ENCODE data around the gene CLEC2L. TPM values are rescaled to one million over a fixed set of nuclear protein-coding genes. Genes with fewer than 3 reads are reported as not detected.

CLEC2L gene
- polyA plus RNA-seq, 1 donor from 2014 or later = 4.5 TPM

DNA sequence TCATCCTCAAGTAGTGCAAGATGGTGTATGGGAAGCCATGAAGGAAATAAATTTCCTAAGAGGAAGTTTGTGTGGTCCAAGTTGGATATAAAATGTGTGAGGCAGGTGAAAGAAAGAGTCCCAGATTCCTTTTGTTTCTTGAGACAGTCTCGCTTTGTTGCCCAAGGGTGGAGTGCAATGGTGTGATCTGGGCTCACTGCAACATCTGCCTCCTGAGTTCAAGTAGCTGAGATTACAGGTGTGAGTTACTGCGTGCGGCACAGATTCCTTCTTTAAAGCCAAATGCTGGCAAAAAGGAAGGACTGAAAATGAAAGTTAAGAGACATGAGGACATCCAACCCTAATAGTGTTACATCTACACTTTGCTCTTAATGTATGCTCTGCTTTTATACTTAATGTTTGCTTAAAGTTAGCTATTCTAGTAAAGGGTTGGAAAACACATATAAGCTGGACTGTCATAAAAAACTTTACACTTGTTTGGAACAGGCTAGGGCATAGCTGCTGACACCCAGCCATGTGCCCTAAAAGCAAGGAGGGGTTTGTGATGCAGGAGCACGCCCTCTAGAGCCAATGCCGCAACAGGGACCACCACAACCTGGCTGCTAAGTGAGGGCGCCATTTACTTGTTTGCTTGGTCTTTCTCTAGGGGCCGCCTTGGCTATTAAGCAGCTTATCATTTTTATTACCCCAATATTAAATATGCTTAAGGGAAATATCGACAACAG is 34.5 kb downstream of the CLEC2L start:
- Histone ChIP-seq H4K20me1 (ENCODE audit: insufficient read depth) (no peaks in the 10 kb centered on the region), H3K36me3 (ENCODE audit: insufficient read depth, low read length) (peaks cover 6% of the 10 kb centered on the region), H3K4me3 (ENCODE audit: low read length) (no peak overlapping the region), H3K4me2 (ENCODE audit: low read length) (no peak overlapping the region), H3F3A (ENCODE audit: insufficient read depth, low read length, poor library complexity, severe bottlenecking) (no peaks in the 10 kb centered on the region), H3K9me2 (ENCODE audit: insufficient read depth, low read length) (no peaks in the 10 kb centered on the region), H3K79me2 (replicated peaks; ENCODE audit: insufficient read depth, low read length) (no peaks in the 10 kb centered on the region), H3K9ac (ENCODE audit: low read length) (no peak overlapping the region), H3K27ac (ENCODE audit: low read length) (no peak overlapping the region), H3K9me3 (ENCODE audit: low read length) (no peaks in the 10 kb centered on the region), H3K27me3 (ENCODE audit: insufficient read depth, low read depth, low read length) (no peaks in the 10 kb centered on the region), H2AFZ (ENCODE audit: low read depth, low read length) (no peak overlapping the region)
- TF ChIP-seq, protein P1, sequence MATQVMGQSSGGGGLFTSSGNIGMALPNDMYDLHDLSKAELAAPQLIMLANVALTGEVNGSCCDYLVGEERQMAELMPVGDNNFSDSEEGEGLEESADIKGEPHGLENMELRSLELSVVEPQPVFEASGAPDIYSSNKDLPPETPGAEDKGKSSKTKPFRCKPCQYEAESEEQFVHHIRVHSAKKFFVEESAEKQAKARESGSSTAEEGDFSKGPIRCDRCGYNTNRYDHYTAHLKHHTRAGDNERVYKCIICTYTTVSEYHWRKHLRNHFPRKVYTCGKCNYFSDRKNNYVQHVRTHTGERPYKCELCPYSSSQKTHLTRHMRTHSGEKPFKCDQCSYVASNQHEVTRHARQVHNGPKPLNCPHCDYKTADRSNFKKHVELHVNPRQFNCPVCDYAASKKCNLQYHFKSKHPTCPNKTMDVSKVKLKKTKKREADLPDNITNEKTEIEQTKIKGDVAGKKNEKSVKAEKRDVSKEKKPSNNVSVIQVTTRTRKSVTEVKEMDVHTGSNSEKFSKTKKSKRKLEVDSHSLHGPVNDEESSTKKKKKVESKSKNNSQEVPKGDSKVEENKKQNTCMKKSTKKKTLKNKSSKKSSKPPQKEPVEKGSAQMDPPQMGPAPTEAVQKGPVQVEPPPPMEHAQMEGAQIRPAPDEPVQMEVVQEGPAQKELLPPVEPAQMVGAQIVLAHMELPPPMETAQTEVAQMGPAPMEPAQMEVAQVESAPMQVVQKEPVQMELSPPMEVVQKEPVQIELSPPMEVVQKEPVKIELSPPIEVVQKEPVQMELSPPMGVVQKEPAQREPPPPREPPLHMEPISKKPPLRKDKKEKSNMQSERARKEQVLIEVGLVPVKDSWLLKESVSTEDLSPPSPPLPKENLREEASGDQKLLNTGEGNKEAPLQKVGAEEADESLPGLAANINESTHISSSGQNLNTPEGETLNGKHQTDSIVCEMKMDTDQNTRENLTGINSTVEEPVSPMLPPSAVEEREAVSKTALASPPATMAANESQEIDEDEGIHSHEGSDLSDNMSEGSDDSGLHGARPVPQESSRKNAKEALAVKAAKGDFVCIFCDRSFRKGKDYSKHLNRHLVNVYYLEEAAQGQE (IDR thresholded peaks at IDR 0.05; ENCODE audit: borderline replicate concordance) = no peak
- TF ChIP-seq TAF1 (IDR thresholded peaks at IDR 0.05; ENCODE audit: low read depth) = no peak

DNA sequence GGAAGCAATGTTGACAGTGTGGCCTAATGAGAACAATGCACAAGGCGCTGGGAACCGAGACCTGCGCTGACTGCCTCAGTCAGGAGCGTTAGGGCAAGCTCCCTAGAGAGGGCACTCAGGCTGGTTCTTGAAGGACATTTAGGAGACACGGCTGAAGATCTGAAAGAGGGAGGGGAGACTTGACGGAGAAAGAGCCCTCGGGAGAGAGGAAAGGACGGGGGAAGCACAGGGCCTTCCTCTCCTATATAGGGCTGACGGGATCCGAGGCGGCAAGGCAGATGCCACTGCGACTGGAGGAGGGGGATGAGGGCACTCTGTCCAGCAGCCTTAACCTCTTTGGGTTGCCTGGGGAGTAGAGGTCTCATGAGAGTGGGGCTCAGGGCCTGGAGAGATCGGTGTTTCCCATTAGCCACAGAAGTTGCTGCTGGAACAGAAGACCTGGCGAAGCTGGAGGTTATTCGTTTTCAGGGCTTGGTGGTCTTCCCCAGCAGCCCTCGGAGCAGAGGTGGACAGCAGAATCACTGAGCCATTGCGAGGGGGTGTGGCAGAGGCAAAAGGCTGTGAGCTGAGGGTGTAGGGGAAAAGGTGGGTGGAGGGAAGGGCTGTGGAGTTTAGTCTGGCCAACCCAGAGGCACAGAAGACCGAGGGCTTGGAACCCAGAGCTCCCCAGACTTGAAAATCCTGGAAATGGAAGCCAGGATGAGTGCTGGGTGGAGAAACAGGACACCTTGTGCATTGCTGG is 36.0 kb downstream of the CLEC2L start:
- Histone ChIP-seq H3K9me3 (ENCODE audit: low read length) (no peaks in the 10 kb centered on the region), H3K27ac (ENCODE audit: low read length) (no peak overlapping the region), H3K4me3 (ENCODE audit: low read length) (no peak overlapping the region), H3K4me2 (ENCODE audit: low read length) (no peak overlapping the region), H4K20me1 (ENCODE audit: insufficient read depth) (no peaks in the 10 kb centered on the region), H2AFZ (ENCODE audit: low read depth, low read length) (no peak overlapping the region), H3K9ac (ENCODE audit: low read length) (no peak overlapping the region), H3K36me3 (ENCODE audit: insufficient read depth, low read length) (peaks cover 6% of the 10 kb centered on the region), H3K9me2 (ENCODE audit: insufficient read depth, low read length) (no peaks in the 10 kb centered on the region), H3K27me3 (ENCODE audit: insufficient read depth, low read depth, low read length) (no peaks in the 10 kb centered on the region), H3F3A (ENCODE audit: insufficient read depth, low read length, poor library complexity, severe bottlenecking) (no peaks in the 10 kb centered on the region), H3K79me2 (replicated peaks; ENCODE audit: insufficient read depth, low read length) (no peaks in the 10 kb centered on the region)
- TF ChIP-seq SMC3 (conservative IDR thresholded peaks at IDR 0.05; ENCODE audit: poor library complexity) (no peak), POLR2AphosphoS5 (IDR thresholded peaks at IDR 0.05) (no peak), MXI1 (conservative IDR thresholded peaks at IDR 0.05; ENCODE audit: poor library complexity, severe bottlenecking) (no peak), EZH2 (IDR thresholded peaks at IDR 0.05; ENCODE audit: borderline replicate concordance, insufficient read depth, low read length, poor library complexity, severe bottlenecking) (no peak), RAD21 (conservative IDR thresholded peaks at IDR 0.05) (no peak), TAF1 (IDR thresholded peaks at IDR 0.05; ENCODE audit: low read depth) (no peak), EP300 (conservative IDR thresholded peaks at IDR 0.05; ENCODE audit: poor library complexity, severe bottlenecking) (no peak)
- TF ChIP-seq, protein P1 (IDR thresholded peaks at IDR 0.05; ENCODE audit: borderline replicate concordance) = no peak
- TF ChIP-seq, protein P2, sequence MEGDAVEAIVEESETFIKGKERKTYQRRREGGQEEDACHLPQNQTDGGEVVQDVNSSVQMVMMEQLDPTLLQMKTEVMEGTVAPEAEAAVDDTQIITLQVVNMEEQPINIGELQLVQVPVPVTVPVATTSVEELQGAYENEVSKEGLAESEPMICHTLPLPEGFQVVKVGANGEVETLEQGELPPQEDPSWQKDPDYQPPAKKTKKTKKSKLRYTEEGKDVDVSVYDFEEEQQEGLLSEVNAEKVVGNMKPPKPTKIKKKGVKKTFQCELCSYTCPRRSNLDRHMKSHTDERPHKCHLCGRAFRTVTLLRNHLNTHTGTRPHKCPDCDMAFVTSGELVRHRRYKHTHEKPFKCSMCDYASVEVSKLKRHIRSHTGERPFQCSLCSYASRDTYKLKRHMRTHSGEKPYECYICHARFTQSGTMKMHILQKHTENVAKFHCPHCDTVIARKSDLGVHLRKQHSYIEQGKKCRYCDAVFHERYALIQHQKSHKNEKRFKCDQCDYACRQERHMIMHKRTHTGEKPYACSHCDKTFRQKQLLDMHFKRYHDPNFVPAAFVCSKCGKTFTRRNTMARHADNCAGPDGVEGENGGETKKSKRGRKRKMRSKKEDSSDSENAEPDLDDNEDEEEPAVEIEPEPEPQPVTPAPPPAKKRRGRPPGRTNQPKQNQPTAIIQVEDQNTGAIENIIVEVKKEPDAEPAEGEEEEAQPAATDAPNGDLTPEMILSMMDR (IDR thresholded peaks at IDR 0.05; ENCODE audit: poor library complexity, severe bottlenecking) = no peak

Measured in neural cell (in vitro differentiated cells).